ENCODE measurements around the gene GTPBP2.

DNA sequence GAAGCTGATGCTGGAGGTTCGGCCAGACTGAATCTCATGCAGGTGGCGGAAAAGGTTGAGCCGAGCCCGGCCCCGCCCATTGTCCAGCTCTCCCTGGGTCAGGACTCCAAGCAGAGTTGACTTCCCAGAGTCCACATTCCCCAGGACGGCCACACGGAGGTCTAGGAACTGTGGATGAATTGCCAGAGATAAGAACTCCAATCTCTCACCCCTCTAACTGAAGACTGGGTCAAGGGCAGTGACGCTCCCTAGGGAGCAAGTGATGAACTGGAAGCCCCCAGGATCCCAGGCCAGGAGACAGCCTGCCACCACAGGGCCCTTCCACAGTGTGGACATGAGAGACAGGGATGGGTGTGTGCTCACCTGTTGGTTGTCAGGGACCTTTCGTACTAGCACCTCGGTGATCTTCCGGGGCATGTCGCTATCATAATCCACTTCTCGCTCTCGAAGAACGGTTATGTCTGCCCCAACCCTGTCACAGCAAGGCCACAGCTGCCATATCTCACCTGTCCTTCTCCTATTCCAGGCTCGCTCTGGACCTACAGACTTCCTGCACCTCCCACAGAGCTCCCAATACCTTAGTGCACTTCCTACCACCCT lies 3.6 kb downstream of the GTPBP2 start:
- TF ChIP-seq ZNF232 (CRISPR knock-in tag; IDR thresholded peaks at IDR 0.05) (no peak), ZBTB43 (CRISPR knock-in tag; IDR thresholded peaks at IDR 0.05) (no peak), CREM (CRISPR knock-in tag; IDR thresholded peaks at IDR 0.05) (no peak)
- TF ChIP-seq, protein P1, sequence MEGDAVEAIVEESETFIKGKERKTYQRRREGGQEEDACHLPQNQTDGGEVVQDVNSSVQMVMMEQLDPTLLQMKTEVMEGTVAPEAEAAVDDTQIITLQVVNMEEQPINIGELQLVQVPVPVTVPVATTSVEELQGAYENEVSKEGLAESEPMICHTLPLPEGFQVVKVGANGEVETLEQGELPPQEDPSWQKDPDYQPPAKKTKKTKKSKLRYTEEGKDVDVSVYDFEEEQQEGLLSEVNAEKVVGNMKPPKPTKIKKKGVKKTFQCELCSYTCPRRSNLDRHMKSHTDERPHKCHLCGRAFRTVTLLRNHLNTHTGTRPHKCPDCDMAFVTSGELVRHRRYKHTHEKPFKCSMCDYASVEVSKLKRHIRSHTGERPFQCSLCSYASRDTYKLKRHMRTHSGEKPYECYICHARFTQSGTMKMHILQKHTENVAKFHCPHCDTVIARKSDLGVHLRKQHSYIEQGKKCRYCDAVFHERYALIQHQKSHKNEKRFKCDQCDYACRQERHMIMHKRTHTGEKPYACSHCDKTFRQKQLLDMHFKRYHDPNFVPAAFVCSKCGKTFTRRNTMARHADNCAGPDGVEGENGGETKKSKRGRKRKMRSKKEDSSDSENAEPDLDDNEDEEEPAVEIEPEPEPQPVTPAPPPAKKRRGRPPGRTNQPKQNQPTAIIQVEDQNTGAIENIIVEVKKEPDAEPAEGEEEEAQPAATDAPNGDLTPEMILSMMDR (IDR thresholded peaks at IDR 0.05) = no peak
- TF ChIP-seq, protein P2, sequence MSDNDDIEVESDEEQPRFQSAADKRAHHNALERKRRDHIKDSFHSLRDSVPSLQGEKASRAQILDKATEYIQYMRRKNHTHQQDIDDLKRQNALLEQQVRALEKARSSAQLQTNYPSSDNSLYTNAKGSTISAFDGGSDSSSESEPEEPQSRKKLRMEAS (CRISPR knock-in tag; IDR thresholded peaks at IDR 0.05) = no peak
- TF ChIP-seq, protein P3, sequence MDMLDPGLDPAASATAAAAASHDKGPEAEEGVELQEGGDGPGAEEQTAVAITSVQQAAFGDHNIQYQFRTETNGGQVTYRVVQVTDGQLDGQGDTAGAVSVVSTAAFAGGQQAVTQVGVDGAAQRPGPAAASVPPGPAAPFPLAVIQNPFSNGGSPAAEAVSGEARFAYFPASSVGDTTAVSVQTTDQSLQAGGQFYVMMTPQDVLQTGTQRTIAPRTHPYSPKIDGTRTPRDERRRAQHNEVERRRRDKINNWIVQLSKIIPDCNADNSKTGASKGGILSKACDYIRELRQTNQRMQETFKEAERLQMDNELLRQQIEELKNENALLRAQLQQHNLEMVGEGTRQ (CRISPR knock-in tag; IDR thresholded peaks at IDR 0.05) = no peak
